OCI-LY7 (cell line): ENCODE measurements around the gene KCTD19.

ENCODE experiments used
- CTCF ChIP-seq: fragments of 200-600 bp; sonication (generic); conservative IDR thresholded peaks from 2 replicates; pipeline ENCODE4 v1.5.1; 2014; ENCODE audit warnings: mild to moderate bottlenecking, antibody characterized with exemption, low read length, moderate library complexity, mixed read lengths
- EZH2phosphoT487 ChIP-seq: fragments of 200-600 bp; sonication (generic); IDR thresholded peaks from 2 replicates; pipeline ENCODE4 v1.6.1; 2018; ENCODE audit warnings: low read depth, borderline replicate concordance, mild to moderate bottlenecking, mixed run types, antibody characterized with exemption, low read length, moderate library complexity, mixed read lengths

GRCh38 chr16:67259705-67260104 lies 66.8 kb downstream of the KCTD19 start:
- no peak for TF ChIP-seq CTCF
- no peak for TF ChIP-seq EZH2phosphoT487
